Transverse colon (tissue), 4 donors: ENCODE results near the gene C11orf68. TPM values are rescaled to one million over a fixed set of nuclear protein-coding genes. Genes with fewer than 3 reads are reported as not detected.

Source experiments
- DNase-seq: peaks from one replicate; pipeline ENCODE4 v3.0.0-alpha.2; 2019
- H3K27ac ChIP-seq, 4 donors: fragments of 200-600 bp; sonication (generic); 2 replicates each; pipeline ENCODE4 v1.5.1; 2016 to 2018; ENCODE audit warnings: inconsistent platforms in 4 of 4
- H3K27me3 ChIP-seq: fragments of 200-600 bp; sonication (generic); 2 replicates; pipeline ENCODE4 v1.5.1; 2017; ENCODE audit warnings: inconsistent platforms
- H3K36me3 ChIP-seq, 4 donors: fragments of 200-600 bp; sonication (generic); 2 replicates each; pipeline ENCODE4 v1.5.1; 2017 to 2019; ENCODE audit warnings: inconsistent platforms in 4 of 4
- H3K4me1 ChIP-seq, 4 donors: fragments of 200-600 bp; sonication (generic); 2 replicates each; pipeline ENCODE4 v1.5.1; 2017 to 2020; ENCODE audit warnings: inconsistent platforms in 4 of 4
- H3K4me3 ChIP-seq, 4 donors: fragments of 200-600 bp; sonication (generic); 1 replicate in 1 of 4; 2 replicates in 3 of 4; pipeline versions ENCODE4 v1.5.1 to v1.6.1; 2017 to 2019; ENCODE audit warnings: inconsistent platforms in 4 of 4
- H3K9me3 ChIP-seq, 2 donors: fragments of 200-600 bp; sonication (generic); 2 replicates each; pipeline ENCODE4 v1.5.1; 2017 to 2019; ENCODE audit warnings: inconsistent platforms in 2 of 2
- EP300 ChIP-seq: sonication (generic); formaldehyde crosslinking; IDR thresholded peaks from one replicate; pipeline ENCODE4 v1.6.1; 2017; ENCODE audit warnings: antibody characterized with exemption, low read depth
- POLR2A ChIP-seq: fragments of 450-650 bp; IDR thresholded peaks from one replicate; pipeline ENCODE4 v1.6.1; 2016; ENCODE audit warnings: antibody characterized with exemption, mild to moderate bottlenecking, moderate library complexity
- POLR2AphosphoS5 ChIP-seq, 3 donors: sonication (generic); formaldehyde crosslinking; IDR thresholded peaks; one replicate each; pipeline ENCODE4 v1.6.1; 2016; ENCODE audit warnings: antibody characterized with exemption in 3 of 3
- WGBS, 2 donors: methylation state at CpG; one replicate each; pipeline ENCODE4 v1.1.5; 2018; ENCODE audit warnings: low coverage in 1 of 2; 5-methylcytosine and 5-hydroxymethylcytosine counted together
- in situ Hi-C, 4 donors: fragments of 200-750 bp; cut with MboI; loops; one replicate each; pipeline versions ENCODE4 v1.15.0 to v1.15.1; 2017; ENCODE audit warnings: low sequenced_read_pairs in 3 of 4, low pct_ligation_motif_present in 1 of 4, low pct_unique_long_range_greater_than_20kb in 1 of 4
- intact Hi-C: fragments of 100-400 bp; cut with DNase I; formaldehyde crosslinking; loops from one replicate; pipeline ENCODE4 v1.15.1; 2023; ENCODE audit warnings: low total_unique reads
- total RNA-seq, 4 donors: library from RNA; depleted of rRNA; stranded (reverse); fragments of >200 nt; gene quantifications; one replicate each; pipeline ENCODE4 v1.1.0, GENCODE V29; 2016
- TF ChIP-seq, protein P1 (sequence below), 5 experiments: fragments of 200-600 bp in 3 of 5; fragments of 450-650 bp in 2 of 5; sonication (generic) in 3 of 5; IDR thresholded peaks; 1 replicate in 2 of 5; 2 replicates in 3 of 5; pipeline ENCODE4 v1.5.1; 2016 to 2017; ENCODE audit warnings: antibody characterized with exemption in 5 of 5, inconsistent platforms in 3 of 5, mild to moderate bottlenecking in 2 of 5, moderate library complexity in 1 of 5

The C11orf68 gene
- total RNA-seq, 4 donors from 2014 or later = 15.2 to 59.5 (median 22.8) TPM

DNA sequence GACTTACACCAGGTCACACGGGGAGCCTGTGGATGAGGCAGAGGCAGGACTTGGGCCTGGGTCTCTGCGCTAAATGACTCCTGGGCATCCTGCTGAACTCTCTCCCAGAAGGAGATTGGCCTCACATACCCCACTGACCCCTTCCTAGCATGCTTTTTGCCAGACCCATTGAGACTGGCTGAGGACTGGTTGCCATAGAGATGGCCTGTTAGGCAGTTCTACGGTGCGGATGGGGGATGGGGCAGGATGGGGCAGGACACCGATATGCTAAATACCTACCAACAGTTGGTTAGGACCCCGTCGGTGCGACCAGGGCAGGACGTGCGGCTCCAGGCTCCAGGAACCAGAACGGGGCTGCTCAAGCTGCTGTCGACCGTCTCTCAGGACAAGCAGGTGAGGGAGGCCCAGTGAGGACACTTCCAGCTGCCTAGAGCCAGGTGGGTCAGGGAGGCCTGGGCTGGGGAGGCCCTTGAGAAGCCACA lies 26.6 kb upstream of the C11orf68 start, which contains the start of gene TSGA10IP:
TSS of gene TSGA10IP (plus strand) at position 51 of the 482 bp plus-strand sequence. CDS start at position 247, 196 bp downstream.
- in situ Hi-C loops = no loop called here

DNA sequence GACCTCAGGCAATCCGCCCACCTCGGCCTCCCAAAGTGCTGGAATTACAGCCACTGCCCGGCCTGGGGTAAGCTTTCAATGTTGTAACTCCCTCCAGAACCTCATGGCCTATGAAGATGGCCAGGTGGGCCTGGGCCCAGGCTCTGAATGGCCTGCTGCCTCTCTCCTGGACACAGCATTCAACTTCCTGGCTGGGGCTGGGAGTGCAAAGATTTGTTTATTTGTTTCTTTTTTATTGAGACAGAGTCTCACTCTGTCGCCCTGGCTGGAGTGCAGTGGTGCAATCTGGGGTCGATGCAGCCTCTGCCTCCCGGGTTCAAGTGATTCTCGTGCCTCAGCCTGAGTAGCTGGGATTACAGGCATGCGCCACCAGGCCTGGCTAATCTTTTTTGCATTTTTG lies 25.9 kb upstream of the C11orf68 start:
- no peak for TF ChIP-seq EP300
- no peak for TF ChIP-seq POLR2AphosphoS5 (IDR thresholded peaks at IDR 0.05)
- no peak for TF ChIP-seq POLR2A
- TF ChIP-seq, protein P1, sequence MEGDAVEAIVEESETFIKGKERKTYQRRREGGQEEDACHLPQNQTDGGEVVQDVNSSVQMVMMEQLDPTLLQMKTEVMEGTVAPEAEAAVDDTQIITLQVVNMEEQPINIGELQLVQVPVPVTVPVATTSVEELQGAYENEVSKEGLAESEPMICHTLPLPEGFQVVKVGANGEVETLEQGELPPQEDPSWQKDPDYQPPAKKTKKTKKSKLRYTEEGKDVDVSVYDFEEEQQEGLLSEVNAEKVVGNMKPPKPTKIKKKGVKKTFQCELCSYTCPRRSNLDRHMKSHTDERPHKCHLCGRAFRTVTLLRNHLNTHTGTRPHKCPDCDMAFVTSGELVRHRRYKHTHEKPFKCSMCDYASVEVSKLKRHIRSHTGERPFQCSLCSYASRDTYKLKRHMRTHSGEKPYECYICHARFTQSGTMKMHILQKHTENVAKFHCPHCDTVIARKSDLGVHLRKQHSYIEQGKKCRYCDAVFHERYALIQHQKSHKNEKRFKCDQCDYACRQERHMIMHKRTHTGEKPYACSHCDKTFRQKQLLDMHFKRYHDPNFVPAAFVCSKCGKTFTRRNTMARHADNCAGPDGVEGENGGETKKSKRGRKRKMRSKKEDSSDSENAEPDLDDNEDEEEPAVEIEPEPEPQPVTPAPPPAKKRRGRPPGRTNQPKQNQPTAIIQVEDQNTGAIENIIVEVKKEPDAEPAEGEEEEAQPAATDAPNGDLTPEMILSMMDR (IDR thresholded peaks at IDR 0.05) = no peak
- H3K4me1 ChIP-seq = no peaks in the 10 kb centered on the region
- no peak overlapping the region for H3K4me3 ChIP-seq
- intact Hi-C loops (no loop called here), in situ Hi-C loops (no loop called here)
- H3K36me3 ChIP-seq = no peaks in the 10 kb centered on the region
- no peaks in the 10 kb centered on the region for H3K27me3 ChIP-seq
- no peaks in the 10 kb centered on the region for H3K9me3 ChIP-seq
- WGBS, 2 donors = 40 to 79% methylated on average over 2 to 8 of the region's 8 CpGs
- no peak for DNase-seq
- H3K27ac ChIP-seq = no peak overlapping the region

More for the DNA sequence above, 26.6 kb upstream of the C11orf68 start, which contains the start of gene TSGA10IP:
- no peaks in the 10 kb centered on the region for H3K36me3 ChIP-seq
- H3K27me3 ChIP-seq = no peaks in the 10 kb centered on the region
- no peak within 1 kb of the TSS for H3K4me3 ChIP-seq
- DNase-seq = no peak
- intact Hi-C loops = no loop called here
- TF ChIP-seq EP300 (no peak), POLR2AphosphoS5 (IDR thresholded peaks at IDR 0.05) (no peak), POLR2A (no peak)
- TF ChIP-seq, protein P1 (IDR thresholded peaks at IDR 0.05) = no peak
- WGBS, 2 donors = 97% methylated on average over 3 of the region's 13 CpGs; no CpG with 5 or more reads in 1 of the 2 donors
- no peaks in the 10 kb centered on the region for H3K4me1 ChIP-seq
- no peaks in the 10 kb centered on the region for H3K9me3 ChIP-seq
- H3K27ac ChIP-seq = no peak within 1 kb of the TSS

DNA sequence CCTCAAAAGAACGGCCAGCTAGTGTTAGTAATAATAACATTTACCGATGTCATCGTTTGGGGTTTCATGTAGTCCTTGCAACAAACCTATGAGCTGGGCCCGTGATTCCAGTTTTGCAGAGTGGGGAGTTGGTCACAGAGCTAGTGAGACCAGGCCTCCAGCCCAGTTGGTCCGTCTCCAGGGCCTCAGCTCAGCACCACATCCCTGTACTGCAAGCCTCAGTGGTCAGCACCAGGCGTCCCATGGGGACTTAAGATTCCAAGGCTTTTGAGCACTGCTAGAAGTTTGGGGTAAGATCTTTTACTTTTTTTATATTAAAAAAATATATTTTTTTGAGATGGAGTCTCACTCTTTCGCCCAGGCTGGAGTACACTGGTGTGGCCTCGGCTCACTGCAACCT lies 25.3 kb upstream of the C11orf68 start:
- no peaks in the 10 kb centered on the region for H3K9me3 ChIP-seq
- intact Hi-C loops = no loop called here
- in situ Hi-C loops = no loop called here
- H3K27ac ChIP-seq = no peak overlapping the region
- no peak for DNase-seq
- no peak overlapping the region for H3K4me3 ChIP-seq
- 80 to 88% methylated on average over 6 to 8 of the region's 8 CpGs for WGBS, 2 donors
- H3K36me3 ChIP-seq = no peaks in the 10 kb centered on the region
- no peaks in the 10 kb centered on the region for H3K27me3 ChIP-seq
- TF ChIP-seq POLR2AphosphoS5 (IDR thresholded peaks at IDR 0.05) = no peak
- no peak for TF ChIP-seq EP300
- TF ChIP-seq, protein P1 (IDR thresholded peaks at IDR 0.05) = no peak
- no peak for TF ChIP-seq POLR2A
- H3K4me1 ChIP-seq = no peaks in the 10 kb centered on the region

DNA sequence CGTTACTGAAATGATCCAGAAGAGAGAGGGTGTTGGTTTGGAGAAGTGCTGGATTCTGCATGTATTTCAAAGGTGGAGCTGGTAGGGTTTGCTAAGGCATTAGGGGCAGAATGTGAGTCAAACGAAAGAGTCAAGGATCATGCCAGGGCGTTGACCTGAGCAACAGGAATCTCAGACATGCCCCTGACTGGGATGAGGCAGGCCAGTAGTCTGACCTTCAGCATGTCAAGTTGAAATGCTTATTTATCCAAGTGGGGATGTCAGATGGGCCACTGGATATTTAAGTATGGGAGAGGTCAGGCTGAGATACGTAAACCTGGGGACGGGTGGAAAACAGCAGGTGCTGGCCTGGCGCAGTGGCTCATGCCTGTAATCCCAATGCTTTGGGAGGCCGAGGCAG lies 23.7 kb upstream of the C11orf68 start:
- in situ Hi-C loops = no loop called here

More for the DNA sequence above, 23.7 kb upstream of the C11orf68 start:
- no peaks in the 10 kb centered on the region for H3K9me3 ChIP-seq
- H3K4me3 ChIP-seq = no peak overlapping the region
- H3K27ac ChIP-seq = no peak overlapping the region
- TF ChIP-seq, protein P1 (IDR thresholded peaks at IDR 0.05) = no peak
- TF ChIP-seq POLR2A = no peak
- H3K36me3 ChIP-seq = no peaks in the 10 kb centered on the region
- intact Hi-C loops = no loop called here
- peaks cover 2% of the 10 kb centered on the region for H3K27me3 ChIP-seq
- H3K4me1 ChIP-seq = no peaks in the 10 kb centered on the region
- WGBS, 2 donors = 59 to 82% methylated on average over 3 to 7 of the region's 7 CpGs
- no peak for DNase-seq
